MCF 10A (cell line): Measurements from ENCODE around the gene SYCE3. TPM values are rescaled to one million over a fixed set of nuclear protein-coding genes. Genes with fewer than 3 reads are reported as not detected.

Source experiments
- BruUV-seq: library from RNA; stranded (reverse); fragments of 400-500 nt; replicated peaks from 2 replicates; lab custom pipeline; 2021; lab: Mats Ljungman, UMichigan
- CTCF ChIA-PET: fragments of 300-600 bp; sonication (Branson Sonifier 250); formaldehyde crosslinking; extraction: SDS; loops from one replicate; lab custom pipeline; 2021; ENCODE audit warnings: antibody characterized with exemption, inconsistent platforms; lab: Yijun Ruan, JAX
- POLR2A ChIA-PET: fragments of 300-600, 350-650 bp; sonication (Branson Sonifier 250); formaldehyde crosslinking; extraction: SDS; loops from one replicate; lab custom pipeline; 2020; ENCODE audit warnings: antibody characterized with exemption, inconsistent platforms; lab: Yijun Ruan, JAX
- DNase-seq: peaks from one replicate; pipeline ENCODE4 v3.0.0-alpha.2; 2018; ENCODE audit not compliant: unreplicated experiment
- H3K27ac Mint-ChIP-seq: one replicate; pipeline ENCODE4 v1.8.0; 2022; ENCODE audit warnings: mild to moderate bottlenecking, low read depth, mixed read lengths; ENCODE audit not compliant: unreplicated experiment
- H3K27me3 Mint-ChIP-seq: one replicate; pipeline ENCODE4 v1.8.0; 2022; ENCODE audit warnings: mixed read lengths; ENCODE audit not compliant: insufficient read depth, unreplicated experiment
- H3K36me3 Mint-ChIP-seq: one replicate; pipeline ENCODE4 v1.8.0; 2022; ENCODE audit warnings: mild to moderate bottlenecking, moderate library complexity, mixed read lengths; ENCODE audit not compliant: insufficient read depth, unreplicated experiment
- H3K4me1 Mint-ChIP-seq: one replicate; pipeline ENCODE4 v1.8.0; 2022; ENCODE audit warnings: mixed read lengths; ENCODE audit not compliant: insufficient read depth, unreplicated experiment
- H3K4me3 Mint-ChIP-seq: one replicate; pipeline ENCODE4 v1.8.0; 2022; ENCODE audit warnings: mild to moderate bottlenecking, moderate library complexity, mixed read lengths; ENCODE audit not compliant: unreplicated experiment
- H3K9me3 Mint-ChIP-seq: one replicate; pipeline ENCODE4 v1.8.0; 2022; ENCODE audit warnings: mixed read lengths; ENCODE audit not compliant: unreplicated experiment
- CTCF ChIP-seq: fragments of 200-600 bp; IDR thresholded peaks from one replicate; pipeline ENCODE4 v1.8.0; 2022; ENCODE audit warnings: antibody characterized with exemption, mild to moderate bottlenecking; ENCODE audit not compliant: unreplicated experiment
- intact Hi-C: fragments of 100-400 bp; cut with micrococcal nuclease; formaldehyde crosslinking; loops from 2 replicates; pipeline ENCODE4 v1.14.1; 2022
- total RNA-seq: library from RNA; stranded (reverse); gene quantifications from 2 replicates; pipeline ENCODE4 v1.2.3, GENCODE V29; 2022

Gene SYCE3
- total RNA-seq, 1 experiment from 2014 or later, result 0.82 TPM

DNA sequence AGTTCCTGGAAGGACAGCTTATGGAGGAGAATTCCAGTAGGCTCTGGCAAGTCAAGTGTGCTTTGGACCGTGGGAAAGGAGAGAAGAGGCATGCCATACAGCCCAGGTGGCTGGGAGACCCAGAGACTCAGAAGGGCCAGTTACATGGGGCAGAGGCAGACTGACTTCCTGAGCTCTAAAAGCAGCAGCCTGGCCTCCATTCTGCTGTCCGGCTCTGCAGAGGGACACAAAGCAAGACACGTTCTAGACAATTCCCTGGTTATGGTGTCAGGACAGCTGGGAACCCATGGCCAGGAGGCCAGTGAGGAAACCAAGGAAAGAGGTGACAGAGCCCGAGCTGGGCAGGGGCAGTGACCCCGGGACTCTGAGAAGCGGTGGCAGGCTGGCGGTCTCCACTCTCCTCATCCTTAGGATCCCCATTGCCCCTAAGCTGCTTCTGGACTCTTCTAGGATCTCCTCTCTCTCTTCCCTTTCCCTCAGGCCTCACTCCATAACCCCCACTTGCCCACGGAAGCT lies 12.8 kb upstream of the SYCE3 start:
- TF ChIP-seq CTCF, result no peak
- no peaks in the 10 kb centered on the region for H3K27me3 Mint-ChIP-seq
- H3K4me1 Mint-ChIP-seq, result no peaks in the 10 kb centered on the region
- no peaks in the 10 kb centered on the region for H3K9me3 Mint-ChIP-seq
- BruUV-seq, result no TSS peak
- CTCF ChIA-PET, result interaction anchor here (1.1 to 2.2 kb wide), 2 partner anchors 46 to 116 kb away, joined by 4 to 13 read pairs; no protein-coding TSS in a partner anchor
- no peak overlapping the region for H3K4me3 Mint-ChIP-seq
- DNase-seq, result no peak
- H3K27ac Mint-ChIP-seq, result no peak overlapping the region
- peaks cover 45% of the 10 kb centered on the region for H3K36me3 Mint-ChIP-seq
- intact Hi-C loops, result no loop called here
- POLR2A ChIA-PET, result interaction anchor here (0.6 to 5.4 kb wide), 5 partner anchors 9 to 68 kb away, joined by 3 to 35 read pairs (median 4); partner anchors contain the start of genes LMF2 and SYCE3

- no peak for TF ChIP-seq CTCF
- Mint-ChIP-seq H3K4me1 (no peaks in the 10 kb centered on the region), H3K27ac (no peak overlapping the region), H3K27me3 (no peaks in the 10 kb centered on the region), H3K9me3 (no peaks in the 10 kb centered on the region), H3K36me3 (peaks cover 51% of the 10 kb centered on the region), H3K4me3 (no peak overlapping the region)
- no TSS peak for BruUV-seq
- POLR2A ChIA-PET, result interaction anchor here (2.2 to 5.4 kb wide), 2 partner anchors 11 to 47 kb away, joined by 8 to 35 read pairs; partner anchors contain the start of gene SYCE3
- intact Hi-C loops, result no loop called here
- DNase-seq, result no peak
- CTCF ChIA-PET, result interaction anchor here (0.8 to 2.2 kb wide), 4 partner anchors 11 to 117 kb away, joined by 3 to 13 read pairs (median 4); partner anchors contain the start of gene SYCE3
Measured at GRCh38 chr22:50574383-50574755, 11.7 kb upstream of the SYCE3 start.

DNA sequence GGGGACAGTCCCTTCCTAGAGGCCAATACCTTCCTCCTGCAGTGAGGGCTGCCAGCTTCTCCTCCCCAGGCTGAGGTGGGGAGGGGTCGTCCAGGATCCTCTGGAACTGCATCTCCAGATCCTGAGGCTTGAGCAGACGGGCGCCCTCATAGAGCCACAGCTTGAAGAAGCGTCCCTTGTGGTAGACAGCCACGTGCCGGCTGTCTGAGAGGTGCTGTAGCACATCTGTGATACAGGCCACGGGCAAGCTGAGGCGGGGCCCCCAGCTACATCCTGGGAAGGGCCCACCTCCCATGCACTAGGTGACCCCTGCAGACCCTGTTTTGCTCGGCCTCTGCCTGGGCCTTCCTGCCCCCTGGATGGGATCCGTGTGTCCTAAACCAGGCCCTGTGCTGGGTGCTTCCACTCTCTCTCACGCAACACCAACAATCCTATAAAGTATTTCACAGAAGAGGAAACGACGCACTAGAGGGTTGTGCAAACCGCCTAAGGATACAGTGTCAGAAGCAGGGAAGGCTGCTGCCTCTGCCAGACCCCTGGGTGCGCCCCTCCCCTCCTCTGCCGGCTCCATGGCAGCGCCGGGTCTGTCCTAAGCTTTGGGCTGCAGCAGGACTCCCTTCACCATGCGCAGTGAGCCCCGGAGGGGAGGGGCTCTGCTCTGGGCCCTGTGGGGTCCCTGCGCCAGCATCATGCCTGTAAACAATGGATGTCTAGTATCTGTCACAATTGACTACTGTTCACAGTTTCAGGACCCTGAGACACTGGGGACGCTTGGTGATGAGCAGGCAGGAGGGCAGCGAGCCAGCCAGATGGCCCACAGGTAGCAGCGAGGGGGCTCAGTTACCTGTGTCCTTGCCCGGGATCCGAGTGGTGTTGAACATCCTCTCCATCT lies 11.0 kb upstream of the SYCE3 start:
- Mint-ChIP-seq H3K27ac (no peak overlapping the region), H3K9me3 (no peaks in the 10 kb centered on the region), H3K36me3 (peaks cover 53% of the 10 kb centered on the region), H3K27me3 (no peaks in the 10 kb centered on the region), H3K4me3 (no peak overlapping the region), H3K4me1 (no peaks in the 10 kb centered on the region)
- intact Hi-C loops, result no loop called here
- ChIA-PET CTCF (no interaction called here), POLR2A (interaction anchor here (0.8 to 5.4 kb wide), 2 partner anchors 10 to 28 kb away, joined by 3 to 35 read pairs; partner anchors contain the start of genes KLHDC7B and SYCE3)
- TF ChIP-seq CTCF, result no peak
- DNase-seq, result no peak
- no TSS peak for BruUV-seq

DNA sequence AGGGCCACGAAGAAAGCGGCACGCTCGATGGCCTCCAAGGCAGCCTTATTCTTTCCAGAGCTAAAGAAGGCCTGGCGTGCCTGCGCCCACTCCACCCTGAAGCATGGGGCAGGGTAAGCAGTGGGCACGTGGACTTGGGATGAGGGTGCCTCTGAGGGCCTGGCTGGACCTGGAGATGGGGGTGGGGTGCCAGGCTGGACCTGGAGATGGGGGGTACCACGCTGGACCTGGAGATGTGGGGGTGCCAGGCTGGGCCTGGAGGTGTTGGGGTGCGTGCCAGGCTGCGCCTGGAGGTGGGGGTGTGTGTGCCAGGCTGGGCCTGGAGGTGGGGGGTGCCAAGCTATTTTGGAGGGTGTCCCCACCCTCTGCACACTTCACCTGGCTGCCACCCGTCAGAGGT lies 10.2 kb upstream of the SYCE3 start:
- Mint-ChIP-seq H3K27ac (no peak overlapping the region), H3K36me3 (peaks cover 60% of the 10 kb centered on the region), H3K9me3 (no peaks in the 10 kb centered on the region), H3K27me3 (no peaks in the 10 kb centered on the region), H3K4me3 (no peak overlapping the region), H3K4me1 (no peaks in the 10 kb centered on the region)
- DNase-seq, result no peak
- ChIA-PET CTCF (interaction anchor here (0.6 to 2.2 kb wide), 4 partner anchors 9 to 136 kb away, joined by 3 to 13 read pairs (median 4); partner anchors contain the start of genes SCO2 and SYCE3), POLR2A (interaction anchor here (0.8 to 5.4 kb wide), 3 partner anchors 9 to 28 kb away, joined by 3 to 35 read pairs (median 3); partner anchors contain the start of genes CHKB, KLHDC7B and SYCE3)
- no peak for TF ChIP-seq CTCF
- intact Hi-C loops, result no loop called here
- no TSS peak for BruUV-seq
